Right renal cortex interstitium (tissue), 3 donors: ENCODE measurements around the gene OR4C5. TPM values are rescaled to one million over a fixed set of nuclear protein-coding genes. Genes with fewer than 3 reads are reported as not detected.
"Not testable (repeated sequence)": the region's sequence is repeated elsewhere in the genome, so short reads cannot be mapped to it uniquely, and the experiment has no call there.

Experiments
- DNase-seq, 3 donors: peaks; one replicate each; pipeline ENCODE4 v3.0.0-alpha.2; 2013; ENCODE audit warnings: low read depth in 3 of 3, low spot score in 2 of 3
- polyA plus RNA-seq, 3 donors: library from polyadenylated mRNA; unstranded; fragments of 120-200 nt; gene quantifications; one replicate each; pipeline ENCODE4 v1.2.1, GENCODE V29; 2013; ENCODE audit not compliant: insufficient read length in 3 of 3

Gene OR4C5
- polyA plus RNA-seq: not detected

DNA sequence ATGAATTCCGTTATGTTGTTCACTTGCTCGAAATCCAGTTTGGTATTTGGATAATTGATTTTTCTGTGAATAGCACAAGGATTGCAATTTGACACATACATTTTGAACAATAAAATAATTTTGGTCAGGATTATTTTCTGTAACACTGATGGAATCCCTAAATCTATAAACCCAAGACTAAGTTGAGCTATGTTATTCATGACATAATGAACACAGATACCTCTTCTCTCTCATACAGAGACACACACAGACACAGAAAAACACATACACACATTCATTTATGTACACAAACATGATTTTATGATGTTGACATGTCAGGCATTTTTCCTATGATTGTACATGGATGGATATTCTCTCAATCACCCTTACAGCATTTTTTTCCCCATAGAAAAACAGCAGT, at the start of gene OR4C5:
Gene OR4C5, minus strand, starts transcription at position 101 of the 400 bp plus-strand sequence. Its CDS starts 0 bp downstream, at position 101.
- no peak for DNase-seq

DNA sequence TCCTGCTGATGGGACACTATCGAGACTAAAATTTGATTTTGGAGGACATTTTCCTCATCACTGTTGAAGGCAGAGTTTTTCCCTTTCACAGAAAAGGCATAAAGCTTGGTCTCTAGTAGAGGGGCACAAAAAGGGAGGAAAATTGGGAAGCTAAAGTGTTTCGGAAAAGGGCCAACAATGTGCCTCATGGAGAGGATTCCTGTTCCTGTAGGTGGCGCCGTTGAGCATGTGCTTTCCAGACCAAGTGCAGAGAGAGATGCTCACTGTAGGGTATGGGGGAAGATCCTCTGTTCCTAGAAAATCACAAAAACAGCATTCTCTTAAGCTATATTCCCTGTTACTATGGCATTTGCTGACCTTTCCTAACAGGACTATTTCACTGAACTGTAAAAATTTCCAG, 18.4 kb upstream of the OR4C5 start:
- no peak for DNase-seq

DNA sequence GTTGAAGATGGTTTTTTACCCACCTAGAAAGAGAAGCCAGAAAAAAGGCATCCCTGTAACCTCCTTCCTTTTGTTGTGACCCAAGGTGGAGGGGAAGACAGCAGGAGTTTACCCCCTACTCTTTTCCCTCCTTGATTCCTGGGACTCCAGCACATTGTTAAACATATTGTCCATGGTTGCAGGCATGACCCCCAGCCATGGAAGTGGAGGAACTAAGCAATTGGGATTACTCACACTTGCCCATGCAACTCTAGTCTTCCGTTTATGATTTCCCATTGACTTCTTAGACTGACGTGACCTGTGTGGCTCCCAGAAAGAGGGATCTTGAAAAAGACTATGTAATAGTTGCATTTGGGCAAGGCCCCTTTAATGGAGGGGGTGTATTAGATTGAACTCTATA, 17.9 kb upstream of the OR4C5 start:
- not testable (repeated sequence) for DNase-seq

DNA sequence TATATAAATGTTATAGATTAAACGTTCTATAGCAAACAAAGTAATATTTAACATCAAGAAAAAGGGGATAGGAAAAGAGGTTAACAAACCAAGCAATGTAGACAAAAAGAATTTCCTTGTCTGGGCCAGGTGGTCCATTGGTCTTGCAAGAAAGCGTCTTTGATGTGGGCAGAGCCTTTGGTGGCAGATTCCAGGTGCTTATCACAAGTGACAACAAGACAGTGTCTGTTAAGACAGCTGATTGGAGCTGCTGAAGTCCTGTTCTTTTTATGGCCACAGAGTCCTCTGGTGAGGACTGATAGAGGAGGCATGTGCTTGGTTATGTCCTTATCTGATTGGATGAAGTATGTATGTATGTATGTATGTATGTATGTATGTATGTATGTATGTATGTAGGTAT, 5.0 kb downstream of the OR4C5 start:
- DNase-seq: not testable (repeated sequence)

DNA sequence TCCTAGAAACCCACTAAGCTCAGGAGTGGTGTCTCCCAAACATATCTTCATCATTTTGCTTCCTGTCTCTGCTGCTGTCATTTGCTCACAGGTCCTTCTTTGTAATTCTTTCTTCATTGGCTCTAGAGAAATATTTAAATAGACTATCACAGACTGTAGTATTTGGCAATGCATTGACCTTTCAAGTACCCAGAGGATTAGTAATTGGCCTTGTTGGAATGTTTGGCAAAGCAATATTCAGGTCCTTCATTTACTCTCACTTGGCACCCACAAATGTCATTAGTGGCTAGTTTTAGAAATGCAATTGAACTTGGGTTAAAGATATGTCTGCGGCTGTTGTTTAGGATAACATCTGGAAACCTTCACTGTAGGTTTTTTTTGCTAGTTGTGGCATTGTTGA, 11.6 kb downstream of the OR4C5 start:
- DNase-seq: no peak

DNA sequence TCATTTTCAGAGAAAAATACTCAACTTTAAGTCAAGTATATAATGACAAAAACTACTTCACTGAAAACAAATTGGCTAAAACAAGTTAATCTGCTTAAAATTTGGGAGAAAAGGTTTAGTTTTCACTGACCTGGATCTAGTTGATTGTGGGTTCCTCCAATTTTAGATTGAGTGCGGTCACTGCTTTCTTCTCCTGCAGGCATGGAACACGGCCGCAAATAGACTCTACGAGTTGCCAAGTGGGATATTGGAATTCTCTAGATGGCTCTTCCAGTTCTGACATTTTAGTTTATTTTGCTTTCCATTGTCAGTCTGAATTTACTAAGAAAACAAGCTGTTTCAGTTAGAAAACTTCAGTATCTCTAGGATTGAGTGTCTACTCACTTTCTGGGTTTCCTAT, 12.3 kb downstream of the OR4C5 start:
- no peak for DNase-seq

DNA sequence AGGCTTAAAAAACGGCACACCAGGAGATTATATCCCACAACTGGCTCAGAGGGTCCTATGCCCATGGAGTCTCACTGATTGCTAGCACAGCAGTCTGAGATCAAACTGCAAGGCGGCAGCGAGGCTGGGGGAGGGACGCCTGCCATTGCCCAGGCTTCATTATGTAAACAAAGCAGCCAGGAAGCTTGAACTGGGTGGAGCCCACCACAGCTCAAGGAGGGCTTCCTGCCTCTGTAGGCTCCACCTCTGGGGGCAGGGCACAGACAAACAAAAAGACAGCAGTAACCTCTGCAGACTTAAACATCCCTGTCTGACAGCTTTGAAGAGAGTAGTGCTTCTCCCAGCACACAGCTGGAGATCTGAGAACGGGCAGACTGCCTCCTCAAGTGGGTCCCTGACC, 20.0 kb downstream of the OR4C5 start:
- not testable (repeated sequence) for DNase-seq

DNA sequence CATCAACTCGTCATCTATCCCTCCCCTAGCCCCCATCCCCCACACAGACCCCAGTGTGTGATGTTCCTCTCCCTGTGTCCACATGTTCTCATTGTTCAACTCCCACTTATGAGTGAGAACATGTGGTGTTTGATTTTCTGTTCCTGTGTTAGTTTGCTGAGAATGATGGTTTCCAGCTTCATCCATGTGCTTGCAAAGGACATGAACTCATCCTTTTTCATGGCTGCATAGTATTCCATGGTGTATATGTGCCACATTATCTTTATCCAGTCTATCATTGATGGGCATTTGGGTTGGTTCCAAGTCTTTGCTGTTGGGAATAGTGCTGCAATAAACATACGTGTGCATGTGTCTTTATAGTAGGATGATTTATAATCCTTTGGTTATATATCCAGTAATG, 23.8 kb downstream of the OR4C5 start:
- DNase-seq: not testable (repeated sequence)

DNA sequence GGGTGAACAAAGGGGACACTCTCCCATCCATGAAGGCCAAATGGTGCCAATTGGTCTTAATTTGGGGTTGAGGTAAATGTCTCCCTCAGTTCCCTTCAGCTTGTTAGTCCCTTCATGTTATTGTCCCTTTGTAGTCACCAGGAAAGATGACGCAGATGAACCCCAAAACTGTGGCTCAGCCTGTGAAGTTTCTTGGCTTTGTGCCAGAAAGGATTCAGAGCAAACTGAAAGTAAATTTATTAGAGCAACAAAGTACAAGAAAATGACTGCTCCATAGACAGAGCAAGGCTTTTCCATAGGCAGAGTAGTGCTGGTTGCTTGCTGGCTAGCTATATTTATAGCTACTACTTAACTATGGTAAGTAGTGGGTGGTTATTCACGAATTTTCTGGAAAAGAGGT, 24.8 kb downstream of the OR4C5 start:
- DNase-seq: no peak

DNA sequence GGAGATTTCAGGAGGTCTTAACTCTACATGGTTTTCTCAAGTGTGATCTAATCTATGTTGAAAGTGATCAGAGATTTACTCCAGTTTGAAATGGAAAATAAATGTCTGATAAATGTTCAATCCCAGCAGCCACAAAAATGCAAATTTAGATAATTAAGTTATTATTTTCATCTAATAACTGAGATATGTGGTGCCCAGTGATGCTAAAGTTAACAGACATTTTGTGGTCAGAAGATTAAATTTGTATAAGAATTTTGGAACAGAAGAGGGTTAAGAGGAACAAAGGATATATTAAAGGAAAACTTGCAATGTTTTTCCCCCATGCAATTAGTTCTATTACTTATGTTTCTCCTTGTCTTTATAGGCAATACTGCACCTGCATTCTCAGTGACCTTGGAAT, 41.6 kb downstream of the OR4C5 start, which contains the start of gene OR4C3:
Gene OR4C3, plus strand, starts transcription at position 301 of the 400 bp plus-strand sequence. CDS start 102 bp downstream, outside the sequence.
- not testable (repeated sequence) for DNase-seq

DNA sequence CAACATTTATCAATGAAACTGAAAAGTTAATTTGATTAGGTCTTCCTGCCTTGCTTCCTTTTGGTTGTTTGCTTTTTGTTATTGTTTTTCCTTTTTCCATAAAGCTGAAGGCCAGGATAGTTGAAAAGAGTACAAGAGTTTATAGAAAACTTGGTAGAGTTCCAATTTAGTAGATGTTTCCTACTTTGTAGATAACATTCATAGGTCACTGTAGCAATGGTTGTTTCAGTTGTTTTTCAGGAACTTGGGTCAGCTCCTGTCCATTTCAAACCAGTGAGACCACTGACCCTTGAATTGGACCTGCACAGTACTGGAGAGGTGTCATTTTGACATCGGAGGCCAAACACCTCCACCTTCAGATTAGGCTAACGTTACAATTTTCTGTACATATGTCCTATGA, 46.5 kb downstream of the OR4C5 start:
- DNase-seq: not testable (repeated sequence)

Other genes with a start within 250 kb of the OR4C5 start
- not detected for gene OR4B1, start 149.7 kb downstream of the OR4C5 start, polyA plus RNA-seq
- gene OR4X2, start 121.4 kb downstream of the OR4C5 start, polyA plus RNA-seq: not detected
- gene OR4X1, start 102.6 kb downstream of the OR4C5 start, polyA plus RNA-seq: not detected
- not detected for gene OR4S1, start 60.2 kb downstream of the OR4C5 start, polyA plus RNA-seq
- gene OR4C3, start 41.5 kb downstream of the OR4C5 start, polyA plus RNA-seq: not detected
- not detected for gene OR4A47, start 122.3 kb upstream of the OR4C5 start, polyA plus RNA-seq